Ureter (tissue), 1 donor: ENCODE results near the gene CYSLTR2. TPM values are rescaled to one million over a fixed set of nuclear protein-coding genes. Genes with fewer than 3 reads are reported as not detected.
"Not testable (repeated sequence)": the region's sequence is repeated elsewhere in the genome, so short reads cannot be mapped to it uniquely, and the experiment has no call there.

Experiments used
- DNase-seq: peaks from one replicate; pipeline ENCODE4 v3.0.0-alpha.2; 2020; ENCODE audit warnings: low spot score
- total RNA-seq: library from RNA; stranded (reverse); gene quantifications from one replicate; pipeline ENCODE4 v1.2.4, GENCODE V29; 2023
- donor health status: DM: yes; HTN: yes; CAD: no.

The CYSLTR2 gene
- total RNA-seq, 1 donor from 2014 or later: 0.23 TPM

- DNase-seq: no peak
Observed at GRCh38 chr13:48693998-48694397, 40.3 kb downstream of the CYSLTR2 start.

GRCh38 chr13:48695776-48696175, 42.0 kb downstream of the CYSLTR2 start:
- DNase-seq: no peak

- DNase-seq: not testable (repeated sequence)
Observed at GRCh38 chr13:48696676-48697075, 42.9 kb downstream of the CYSLTR2 start.

- DNase-seq: no peak
Observed at GRCh38 chr13:48707405-48707804, 53.7 kb downstream of the CYSLTR2 start.

GRCh38 chr13:48708764-48709163, 55.0 kb downstream of the CYSLTR2 start:
- DNase-seq: no peak

- no peak for DNase-seq
Observed at GRCh38 chr13:48709213-48709612, 55.5 kb downstream of the CYSLTR2 start.

- no peak for DNase-seq
Observed at GRCh38 chr13:48710160-48710559, 56.4 kb downstream of the CYSLTR2 start.

- DNase-seq: no peak
Observed at GRCh38 chr13:48712141-48712540, 58.4 kb downstream of the CYSLTR2 start.

- no peak for DNase-seq
Observed at GRCh38 chr13:48715977-48716376, 62.2 kb downstream of the CYSLTR2 start.

GRCh38 chr13:48720621-48721020, 66.9 kb downstream of the CYSLTR2 start:
- DNase-seq: no peak

GRCh38 chr13:48723168-48723567, 69.4 kb downstream of the CYSLTR2 start:
- no peak for DNase-seq

- DNase-seq: no peak
Observed at GRCh38 chr13:48725271-48725670, 71.5 kb downstream of the CYSLTR2 start.

GRCh38 chr13:48726711-48727110, 73.0 kb downstream of the CYSLTR2 start:
- no peak for DNase-seq

GRCh38 chr13:48727241-48728011, 73.7 kb downstream of the CYSLTR2 start:
- DNase-seq: no peak

- DNase-seq: no peak
Observed at GRCh38 chr13:48728226-48728625, 74.5 kb downstream of the CYSLTR2 start.

- no peak for DNase-seq
Observed at GRCh38 chr13:48728876-48729275, 75.1 kb downstream of the CYSLTR2 start.

- no peak for DNase-seq
Observed at GRCh38 chr13:48729856-48730255, 76.1 kb downstream of the CYSLTR2 start.

GRCh38 chr13:48731001-48731658, 77.4 kb downstream of the CYSLTR2 start:
- DNase-seq: no peak

- no peak for DNase-seq
Observed at GRCh38 chr13:48731957-48732569, 78.3 kb downstream of the CYSLTR2 start.

- no peak for DNase-seq
Observed at GRCh38 chr13:48733739-48734335, 80.1 kb downstream of the CYSLTR2 start.

- DNase-seq: no peak
Observed at GRCh38 chr13:48735571-48735970, 81.8 kb downstream of the CYSLTR2 start.

- DNase-seq: no peak
Observed at GRCh38 chr13:48737689-48738088, 84.0 kb downstream of the CYSLTR2 start.

- no peak for DNase-seq
Observed at GRCh38 chr13:48738311-48738710, 84.6 kb downstream of the CYSLTR2 start.
